K562 (cell line): Measurements from ENCODE around the gene SEC61A1. TPM values are rescaled to one million over a fixed set of nuclear protein-coding genes. Genes with fewer than 3 reads are reported as not detected.
A peak's percentile ranks its signal among the peaks of the same experiment; 100 is the strongest.

Experiments used
- BMI1 ChIP-seq: fragments of 150-350 bp; IDR thresholded peaks from 2 replicates; pipeline ENCODE4 v1.6.1; 2014; ENCODE audit warnings: low read length
- BRD4 ChIP-seq: fragments of 200-600 bp; sonication (generic); IDR thresholded peaks from 2 replicates; pipeline ENCODE4 v1.6.1; 2017; ENCODE audit warnings: inconsistent platforms
- CAMTA2 ChIP-seq: fragments of 250-450 bp; sonication (Bioruptor Pico); conservative IDR thresholded peaks from 2 replicates; pipeline ENCODE4 v1.5.1; 2022
- CBX2 ChIP-seq: fragments of 200-600 bp; sonication (generic); IDR thresholded peaks from one replicate; pipeline ENCODE4 v1.6.1; 2012; ENCODE audit warnings: mild to moderate bottlenecking, low read length, inconsistent platforms; ENCODE audit not compliant: insufficient read depth, poor library complexity, severe bottlenecking
- COPS2 ChIP-seq: fragments of 450-650 bp; conservative IDR thresholded peaks from 2 replicates; pipeline ENCODE4 v1.6.1; 2016; ENCODE audit warnings: mild to moderate bottlenecking, moderate library complexity
- CTCF ChIP-seq, 3 experiments: IDR thresholded peaks in 2 of 3; conservative IDR thresholded peaks in 1 of 3; 2 replicates each; pipeline ENCODE4 v1.5.1; 2011 to 2012; ENCODE audit warnings: low read length in 3 of 3, mild to moderate bottlenecking in 3 of 3, control low read depth in 2 of 3, improper control_type of control experiment in 1 of 3, inconsistent platforms in 1 of 3, low read depth in 1 of 3, mixed read lengths in 1 of 3, moderate library complexity in 1 of 3; ENCODE audit not compliant: insufficient read depth in 2 of 3
- CXXC5 ChIP-seq: fragments of 250-450 bp; sonication (Bioruptor Pico); IDR thresholded peaks from 2 replicates; pipeline ENCODE4 v1.8.0; 2022; ENCODE audit warnings: inconsistent platforms, mild to moderate bottlenecking, moderate library complexity
- ETS2 ChIP-seq: IDR thresholded peaks from 2 replicates; pipeline ENCODE4 v1.6.1; 2016; ENCODE audit warnings: borderline replicate concordance, missing genetic modification characterization, mild to moderate bottlenecking, moderate library complexity, missing compliant biosample characterization; ENCODE audit not compliant: poor library complexity, severe bottlenecking
- HCFC1 ChIP-seq: IDR thresholded peaks from 2 replicates; pipeline ENCODE4 v1.6.1; 2012; ENCODE audit warnings: low read depth, low read length, improper control_type of control experiment
- NFYB ChIP-seq: IDR thresholded peaks from 2 replicates; pipeline ENCODE4 v1.6.1; 2011; ENCODE audit warnings: mild to moderate bottlenecking, moderate library complexity; ENCODE audit not compliant: insufficient read length; ENCODE audit errors: extremely low read depth
- PHF21A ChIP-seq: fragments of 450-650 bp; IDR thresholded peaks from 2 replicates; pipeline ENCODE4 v1.6.1; 2017; ENCODE audit warnings: low read depth, borderline replicate concordance
- POLR2A ChIP-seq: fragments of 450-650 bp; conservative IDR thresholded peaks from 2 replicates; pipeline ENCODE4 v1.6.1; 2016
- POLR2G ChIP-seq: fragments of 200-400 bp; formaldehyde crosslinking; IDR thresholded peaks from 2 replicates; pipeline ENCODE4 v1.6.1; 2017; ENCODE audit warnings: low read depth, mild to moderate bottlenecking, antibody characterized with exemption, low read length, moderate library complexity
- RAD21 ChIP-seq, 2 experiments: fragments of 250-450 bp in 1 of 2; fragments of 450-650 bp in 1 of 2; sonication (Bioruptor Pico) in 1 of 2; formaldehyde crosslinking in 1 of 2; IDR thresholded peaks in 1 of 2; conservative IDR thresholded peaks in 1 of 2; 2 replicates each; pipeline versions ENCODE4 v1.4.0 to v1.8.0; 2020 to 2022; ENCODE audit warnings: mild to moderate bottlenecking in 2 of 2, moderate library complexity in 1 of 2
- RBFOX2 ChIP-seq: fragments of 200-400 bp; formaldehyde crosslinking; IDR thresholded peaks from 2 replicates; pipeline ENCODE4 v1.6.1; 2017; ENCODE audit warnings: low read depth, mild to moderate bottlenecking, low read length, moderate library complexity
- SIN3A ChIP-seq, 2 experiments: fragments of 150-350 bp in 1 of 2; IDR thresholded peaks; 2 replicates each; pipeline ENCODE4 v1.6.1; 2011 to 2016; ENCODE audit warnings: borderline replicate concordance in 2 of 2, low read depth in 2 of 2, low read length in 2 of 2, mild to moderate bottlenecking in 2 of 2, moderate library complexity in 2 of 2; ENCODE audit not compliant: control insufficient read depth in 1 of 2
- SMAD2 ChIP-seq: fragments of 150-350 bp; IDR thresholded peaks from 2 replicates; pipeline ENCODE4 v1.6.1; 2014; ENCODE audit warnings: low read depth, mild to moderate bottlenecking, low read length
- TFAP4 ChIP-seq: sonication (generic); formaldehyde crosslinking; IDR thresholded peaks from 2 replicates; pipeline ENCODE4 v1.8.0; 2022; ENCODE audit warnings: missing genetic modification reagents, mild to moderate bottlenecking, moderate library complexity, borderline replicate concordance
- ZBTB7A ChIP-seq: IDR thresholded peaks from 2 replicates; pipeline ENCODE4 v1.6.1; 2011; ENCODE audit warnings: low read depth, mild to moderate bottlenecking, low read length, moderate library complexity, borderline replicate concordance; ENCODE audit not compliant: control insufficient read depth
- ZNF133 ChIP-seq: fragments of 250-450 bp; sonication (Bioruptor Pico); IDR thresholded peaks from 2 replicates; pipeline ENCODE4 v1.4.0; 2020; ENCODE audit warnings: mild to moderate bottlenecking
- ZNF507 ChIP-seq: conservative IDR thresholded peaks from 2 replicates; pipeline ENCODE4 v1.6.1; 2017; ENCODE audit warnings: missing genetic modification characterization, missing compliant biosample characterization
- polyA plus RNA-seq, 8 experiments: library from polyadenylated mRNA; depleted of rRNA in 4 of 8; stranded (reverse) in 5 of 8; unstranded in 3 of 8; fragments of >200 nt; fragmentation: Nextera tagmentation in 2 of 8; fragmentation: Illumina TruSeq in 1 of 8; extraction: Ambion mirVana in 2 of 8; extraction: Trizol in 1 of 8; gene quantifications; 2 replicates each; pipeline versions ENCODE4 v1.2.1 to v1.2.3, GENCODE V29; 2011 to 2014; ENCODE audit warnings: inconsistent platforms in 1 of 8, missing spikeins in 1 of 8
- total RNA-seq, 7 experiments: library from RNA; depleted of rRNA in 6 of 7; stranded (reverse); fragments of >200 nt in 6 of 7; fragmentation: Illumina TruSeq in 2 of 7; extraction: Trizol in 2 of 7; gene quantifications; 2 replicates each; pipeline versions ENCODE4 v1.2.1 to v1.2.3, GENCODE V29; 2011 to 2021; ENCODE audit warnings: low replicate concordance in 1 of 7
- TF ChIP-seq, protein P1 (sequence below): sonication (generic); formaldehyde crosslinking; IDR thresholded peaks from 2 replicates; pipeline ENCODE4 v1.8.1; 2023; ENCODE audit warnings: mild to moderate bottlenecking, missing genetic modification reagents
- TF ChIP-seq, protein P2 (sequence below): sonication (generic); formaldehyde crosslinking; IDR thresholded peaks from 2 replicates; pipeline ENCODE4 v1.8.1; 2023; ENCODE audit warnings: mild to moderate bottlenecking, missing genetic modification reagents

Gene SEC61A1
- total and polyA plus RNA-seq, 9 of the 15 experiments (the other 6 are each of a cell fraction or from before 2014, with no cell fraction given), result 1.9 to 140 (median 79.1) TPM

DNA sequence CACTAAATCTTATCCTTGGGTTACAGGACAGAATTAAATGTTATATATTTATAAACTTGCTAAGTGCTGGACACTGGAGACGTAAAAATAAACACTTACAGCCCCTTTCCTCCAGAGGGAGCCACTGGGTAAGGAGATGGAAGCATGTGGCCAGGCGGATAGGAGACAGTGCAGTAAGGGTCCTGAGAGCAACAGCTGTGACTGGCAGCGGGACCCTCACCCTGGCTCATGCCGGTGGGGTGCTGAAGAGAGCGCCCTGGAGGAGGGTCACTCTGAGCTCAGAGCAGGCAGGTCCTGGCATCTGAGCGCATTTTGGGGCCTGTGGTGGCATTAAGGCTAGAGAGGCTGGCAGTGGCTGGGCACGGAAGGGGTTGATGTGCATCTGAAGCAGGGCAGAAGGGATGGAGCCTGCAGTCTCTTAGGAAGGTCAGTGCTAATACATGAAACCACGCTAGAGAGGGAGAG lies 16.0 kb downstream of the SEC61A1 start (continued):
- peak; percentile 53 for TF ChIP-seq POLR2G
- TF ChIP-seq CTCF (IDR thresholded peaks at IDR 0.05 in 2 of 3, conservative IDR thresholded peaks at IDR 0.05 in 1 of 3; ENCODE audit: insufficient read depth in 2 of 3, low read depth in 1 of 3, low read length in 3 of 3), result peak; percentile 57 to 73 (median 62)
- peak in 1 of 2 experiments; percentile 33; a peak in 2 of 4 replicates for TF ChIP-seq RAD21 (CRISPR knock-in tag; conservative IDR thresholded peaks at IDR 0.05 in 1 of 2, IDR thresholded peaks at IDR 0.05 in 1 of 2)
- no peak for TF ChIP-seq CXXC5 (CRISPR knock-in tag)
- no peak for TF ChIP-seq SIN3A (IDR thresholded peaks at IDR 0.05; ENCODE audit: borderline replicate concordance in 2 of 2, control insufficient read depth in 1 of 2, low read depth in 2 of 2, low read length in 2 of 2)
- TF ChIP-seq ZNF133 (CRISPR knock-in tag), result no peak
- TF ChIP-seq, protein P1, sequence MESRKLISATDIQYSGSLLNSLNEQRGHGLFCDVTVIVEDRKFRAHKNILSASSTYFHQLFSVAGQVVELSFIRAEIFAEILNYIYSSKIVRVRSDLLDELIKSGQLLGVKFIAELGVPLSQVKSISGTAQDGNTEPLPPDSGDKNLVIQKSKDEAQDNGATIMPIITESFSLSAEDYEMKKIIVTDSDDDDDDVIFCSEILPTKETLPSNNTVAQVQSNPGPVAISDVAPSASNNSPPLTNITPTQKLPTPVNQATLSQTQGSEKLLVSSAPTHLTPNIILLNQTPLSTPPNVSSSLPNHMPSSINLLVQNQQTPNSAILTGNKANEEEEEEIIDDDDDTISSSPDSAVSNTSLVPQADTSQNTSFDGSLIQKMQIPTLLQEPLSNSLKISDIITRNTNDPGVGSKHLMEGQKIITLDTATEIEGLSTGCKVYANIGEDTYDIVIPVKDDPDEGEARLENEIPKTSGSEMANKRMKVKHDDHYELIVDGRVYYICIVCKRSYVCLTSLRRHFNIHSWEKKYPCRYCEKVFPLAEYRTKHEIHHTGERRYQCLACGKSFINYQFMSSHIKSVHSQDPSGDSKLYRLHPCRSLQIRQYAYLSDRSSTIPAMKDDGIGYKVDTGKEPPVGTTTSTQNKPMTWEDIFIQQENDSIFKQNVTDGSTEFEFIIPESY (CRISPR knock-in tag), result 0 out of 2 replicates have a peak, but pooled peaks have one; percentile 21
- TF ChIP-seq COPS2, result no peak
- TF ChIP-seq SMAD2, result no peak
- TF ChIP-seq CAMTA2 (CRISPR knock-in tag), result no peak
- no peak for TF ChIP-seq BRD4
- TF ChIP-seq PHF21A, result no peak
- TF ChIP-seq TFAP4, result peak; percentile 60; the same call in 1 of the 2 replicates
- peak; percentile 65 for TF ChIP-seq ZBTB7A
- TF ChIP-seq, protein P2, sequence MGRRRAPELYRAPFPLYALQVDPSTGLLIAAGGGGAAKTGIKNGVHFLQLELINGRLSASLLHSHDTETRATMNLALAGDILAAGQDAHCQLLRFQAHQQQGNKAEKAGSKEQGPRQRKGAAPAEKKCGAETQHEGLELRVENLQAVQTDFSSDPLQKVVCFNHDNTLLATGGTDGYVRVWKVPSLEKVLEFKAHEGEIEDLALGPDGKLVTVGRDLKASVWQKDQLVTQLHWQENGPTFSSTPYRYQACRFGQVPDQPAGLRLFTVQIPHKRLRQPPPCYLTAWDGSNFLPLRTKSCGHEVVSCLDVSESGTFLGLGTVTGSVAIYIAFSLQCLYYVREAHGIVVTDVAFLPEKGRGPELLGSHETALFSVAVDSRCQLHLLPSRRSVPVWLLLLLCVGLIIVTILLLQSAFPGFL (CRISPR knock-in tag), result no peak
- TF ChIP-seq ZNF507 (tag), result no peak
- TF ChIP-seq ETS2 (tag), result no peak
- peak; percentile 49 for TF ChIP-seq POLR2A
- peak; percentile 47; the same call in 1 of the 2 replicates for TF ChIP-seq RBFOX2
- TF ChIP-seq NFYB, result no peak
- TF ChIP-seq HCFC1, result no peak
- no peak for TF ChIP-seq BMI1
- TF ChIP-seq CBX2, result no peak
